ENCODE results near the gene MBP. TPM values are rescaled to one million over a fixed set of nuclear protein-coding genes. Genes with fewer than 3 reads are reported as not detected.
"Not testable (repeated sequence)": the region's sequence is repeated elsewhere in the genome, so short reads cannot be mapped to it uniquely, and the experiment has no call there.

MBP gene
- total RNA-seq, 4 donors from 2014 or later: 23.2 to 34.7 (median 28.2) TPM

DNA sequence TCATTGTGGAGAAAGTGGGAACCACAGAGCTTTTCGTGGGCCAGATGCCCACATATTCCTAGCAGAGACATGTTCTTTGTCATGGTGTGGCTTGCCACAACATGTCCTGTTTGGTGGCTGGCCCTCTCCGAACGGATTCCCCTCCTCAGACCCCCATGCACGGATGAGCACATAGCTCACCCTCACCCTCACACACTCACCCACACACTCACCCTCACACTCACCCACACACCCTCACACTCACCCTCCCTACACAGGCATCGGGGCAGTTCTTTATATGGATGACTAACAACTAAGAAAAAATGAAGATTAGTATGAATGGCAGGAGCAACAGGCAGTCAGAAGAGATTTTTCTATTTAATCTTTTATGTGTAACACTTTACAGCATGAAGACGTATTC lies 160.3 kb downstream of the MBP start:
- H3K4me3 ChIP-seq: no peak overlapping the region
- H3K9me3 ChIP-seq: no peaks in the 10 kb centered on the region
- 71 to 76% methylated on average over 3 of the region's 6 CpGs for WGBS, 2 donors (ENCODE audit: low coverage in 1 of 2)
- no peaks in the 10 kb centered on the region for H3K27me3 ChIP-seq
- peaks cover 0 to 11% (median 0%) of the 10 kb centered on the region in 3 donors for H3K4me1 ChIP-seq
- no peak for ATAC-seq
- no peak overlapping the region for H3K27ac ChIP-seq
- TF ChIP-seq, protein P1, sequence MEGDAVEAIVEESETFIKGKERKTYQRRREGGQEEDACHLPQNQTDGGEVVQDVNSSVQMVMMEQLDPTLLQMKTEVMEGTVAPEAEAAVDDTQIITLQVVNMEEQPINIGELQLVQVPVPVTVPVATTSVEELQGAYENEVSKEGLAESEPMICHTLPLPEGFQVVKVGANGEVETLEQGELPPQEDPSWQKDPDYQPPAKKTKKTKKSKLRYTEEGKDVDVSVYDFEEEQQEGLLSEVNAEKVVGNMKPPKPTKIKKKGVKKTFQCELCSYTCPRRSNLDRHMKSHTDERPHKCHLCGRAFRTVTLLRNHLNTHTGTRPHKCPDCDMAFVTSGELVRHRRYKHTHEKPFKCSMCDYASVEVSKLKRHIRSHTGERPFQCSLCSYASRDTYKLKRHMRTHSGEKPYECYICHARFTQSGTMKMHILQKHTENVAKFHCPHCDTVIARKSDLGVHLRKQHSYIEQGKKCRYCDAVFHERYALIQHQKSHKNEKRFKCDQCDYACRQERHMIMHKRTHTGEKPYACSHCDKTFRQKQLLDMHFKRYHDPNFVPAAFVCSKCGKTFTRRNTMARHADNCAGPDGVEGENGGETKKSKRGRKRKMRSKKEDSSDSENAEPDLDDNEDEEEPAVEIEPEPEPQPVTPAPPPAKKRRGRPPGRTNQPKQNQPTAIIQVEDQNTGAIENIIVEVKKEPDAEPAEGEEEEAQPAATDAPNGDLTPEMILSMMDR (IDR thresholded peaks at IDR 0.05): no peak
- TF ChIP-seq EP300 (IDR thresholded peaks at IDR 0.05) (no peak), POLR2AphosphoS5 (IDR thresholded peaks at IDR 0.05) (no peak), POLR2A (IDR thresholded peaks at IDR 0.05) (no peak)
- peaks cover 0 to 32% of the 10 kb centered on the region in 2 donors for H3K36me3 ChIP-seq

DNA sequence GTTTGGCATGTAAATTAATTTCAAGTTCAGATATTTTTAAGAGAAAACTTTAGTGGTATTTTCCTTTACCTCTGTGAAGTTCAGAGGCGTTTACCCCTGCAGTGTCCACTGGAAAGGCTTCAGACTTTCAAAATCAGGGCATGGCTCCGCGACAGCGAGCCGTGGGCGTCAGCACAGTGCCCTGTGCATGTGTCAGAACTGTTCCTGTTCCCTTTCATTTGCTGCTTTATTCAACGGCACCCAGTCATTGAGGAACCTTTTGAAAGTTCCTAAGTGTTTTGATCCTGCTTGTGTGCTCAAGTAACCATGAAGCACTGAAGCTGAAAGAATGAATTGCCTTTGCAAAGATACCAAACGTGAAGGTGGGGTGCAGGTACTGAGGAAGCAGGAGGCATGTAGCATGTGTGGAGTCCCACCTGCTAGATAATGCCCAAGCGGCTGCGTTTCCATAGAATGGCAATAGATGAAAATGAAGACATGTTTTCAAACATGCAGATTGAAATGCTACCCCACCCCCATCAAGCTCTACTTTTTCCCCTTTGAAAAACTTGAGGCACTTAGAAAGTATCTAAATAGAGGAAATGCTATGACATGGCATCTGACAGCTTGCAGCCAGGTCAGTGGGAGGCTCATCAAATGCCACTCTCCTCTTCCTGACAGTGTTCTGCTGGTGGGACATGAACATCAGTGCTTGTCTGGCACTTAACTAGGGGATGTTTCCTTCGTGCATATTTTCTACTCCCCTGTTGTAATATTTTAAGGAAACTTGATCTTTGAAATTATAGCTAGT lies 161.6 kb downstream of the MBP start:
- no peak overlapping the region for H3K4me3 ChIP-seq
- no peak overlapping the region for H3K27ac ChIP-seq
- TF ChIP-seq POLR2A (IDR thresholded peaks at IDR 0.05) (no peak), POLR2AphosphoS5 (IDR thresholded peaks at IDR 0.05) (no peak), EP300 (IDR thresholded peaks at IDR 0.05) (no peak)
- TF ChIP-seq, protein P1 (IDR thresholded peaks at IDR 0.05): no peak
- WGBS, 2 donors (ENCODE audit: low coverage in 1 of 2): 76 to 85% methylated on average over 8 to 11 of the region's 11 CpGs
- no peaks in the 10 kb centered on the region for H3K9me3 ChIP-seq
- ATAC-seq: no peak
- peaks cover 0 to 39% of the 10 kb centered on the region in 2 donors for H3K36me3 ChIP-seq
- H3K27me3 ChIP-seq: no peaks in the 10 kb centered on the region
- peaks cover 0 to 11% (median 0%) of the 10 kb centered on the region in 3 donors for H3K4me1 ChIP-seq

DNA sequence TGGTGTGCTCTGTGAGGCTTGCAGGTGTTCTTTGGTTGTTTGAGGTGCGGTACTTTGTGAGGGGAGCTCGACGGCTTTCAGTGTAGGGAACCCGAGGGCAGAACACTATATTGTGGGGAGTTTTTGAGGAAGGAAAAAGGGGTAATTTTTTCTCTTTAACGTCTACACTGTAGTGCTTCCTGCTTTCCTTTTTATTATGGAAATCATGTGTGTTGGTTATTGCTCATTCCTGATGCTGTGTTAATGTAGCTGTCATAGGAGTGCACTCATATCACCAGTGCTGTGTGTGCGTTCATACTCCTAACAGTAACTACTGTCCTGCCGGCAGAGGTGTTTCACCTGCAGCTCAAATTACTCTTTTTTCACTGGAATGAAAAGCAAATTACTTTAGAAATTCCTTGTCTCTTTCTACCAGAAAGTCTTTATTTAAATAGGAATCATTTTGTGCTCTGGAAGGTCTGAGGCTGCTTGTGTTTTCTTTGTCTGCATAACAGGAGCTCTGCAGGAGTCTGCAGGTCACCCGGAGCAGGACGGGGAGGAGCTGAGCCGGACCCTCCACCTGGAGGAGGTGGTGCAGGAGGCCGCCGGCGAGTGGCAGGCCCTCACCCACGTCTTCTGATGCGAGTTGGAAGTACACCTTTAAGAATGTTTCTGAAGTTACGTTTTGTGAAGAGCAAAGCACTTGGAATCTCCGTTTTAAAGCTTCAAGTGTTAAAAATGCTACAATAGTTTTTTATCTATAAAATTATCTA lies 164.7 kb downstream of the MBP start:
- Histone ChIP-seq H3K4me3 (no peak overlapping the region), H3K36me3 (peaks cover 0 to 37% of the 10 kb centered on the region in 2 donors), H3K27me3 (no peaks in the 10 kb centered on the region), H3K4me1 (peaks cover 0 to 6% (median 0%) of the 10 kb centered on the region in 3 donors), H3K9me3 (no peaks in the 10 kb centered on the region), H3K27ac (no peak overlapping the region)
- WGBS, 2 donors (ENCODE audit: low coverage in 1 of 2): 62 to 65% methylated on average over 14 of the region's 17 CpGs
- no peak for TF ChIP-seq POLR2AphosphoS5 (IDR thresholded peaks at IDR 0.05)
- TF ChIP-seq, protein P1 (IDR thresholded peaks at IDR 0.05): no peak
- TF ChIP-seq EP300 (IDR thresholded peaks at IDR 0.05): no peak
- no peak for TF ChIP-seq POLR2A (IDR thresholded peaks at IDR 0.05)
- ATAC-seq: no peak

DNA sequence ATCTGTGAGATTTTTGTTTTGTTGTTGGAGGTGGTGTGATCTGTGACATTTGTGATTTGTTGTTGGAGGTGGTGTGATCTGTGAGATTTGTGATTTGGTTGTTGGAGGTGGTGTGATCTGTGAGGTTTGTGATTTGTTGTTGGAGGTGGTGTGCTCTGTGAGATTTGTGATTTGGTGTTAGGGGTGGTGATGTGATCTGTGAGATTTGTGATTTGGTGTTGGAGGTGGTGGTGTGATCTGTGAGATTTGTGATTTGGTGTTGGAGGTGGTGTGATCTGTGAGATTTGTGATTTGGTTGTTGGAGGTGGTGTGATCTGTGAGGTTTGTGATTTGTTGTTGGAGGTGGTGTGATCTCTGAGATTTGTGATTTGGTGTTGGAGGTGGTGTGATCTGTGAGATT lies 165.3 kb downstream of the MBP start:
- H3K4me1 ChIP-seq, H3K27ac ChIP-seq, H3K4me3 ChIP-seq, H3K9me3 ChIP-seq, H3K27me3 ChIP-seq, ATAC-seq: not testable (repeated sequence)
- peaks cover 0 to 37% of the 10 kb centered on the region in 2 donors for H3K36me3 ChIP-seq

DNA sequence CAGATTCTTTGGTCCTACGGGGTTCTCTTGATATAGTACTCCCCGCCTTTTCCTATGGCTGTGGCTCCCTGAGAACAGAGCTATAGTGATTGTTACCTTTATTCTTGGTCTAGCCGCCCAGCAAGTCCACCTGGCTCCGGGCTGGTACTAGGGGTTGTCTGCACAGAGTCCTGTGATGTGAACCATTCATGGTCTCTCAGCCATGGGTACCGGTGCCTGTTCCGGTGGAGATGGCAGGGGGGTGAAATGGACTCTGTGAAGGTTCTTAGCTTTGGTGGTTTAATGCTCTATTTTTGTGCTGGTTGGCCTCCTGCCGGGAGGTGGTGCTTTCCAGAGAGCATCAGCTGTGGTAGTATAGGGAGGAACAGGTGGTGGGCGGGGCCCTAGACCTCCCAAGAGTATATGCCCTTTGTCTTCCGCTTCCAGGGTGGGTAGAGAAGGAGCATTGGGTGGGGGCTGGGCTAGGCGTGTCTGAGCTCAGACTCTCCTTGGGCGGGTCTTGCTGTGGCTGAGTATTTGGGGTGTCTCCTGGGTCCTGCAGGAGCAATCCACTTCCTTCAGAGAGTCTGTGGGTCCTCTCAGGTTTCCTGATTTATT lies 166.9 kb downstream of the MBP start:
- 100% methylated on average over 2 to 3 of the region's 11 CpGs for WGBS, 2 donors (ENCODE audit: low coverage in 1 of 2)
- H3K36me3 ChIP-seq: peaks cover 0 to 46% of the 10 kb centered on the region in 2 donors
- not testable (repeated sequence) for H3K4me3 ChIP-seq, ATAC-seq, H3K4me1 ChIP-seq, H3K9me3 ChIP-seq, H3K27me3 ChIP-seq, H3K27ac ChIP-seq
